Peyer's patch (tissue), 4 donors: ENCODE measurements around the gene ABLIM2.

Source experiments
- POLR2A ChIP-seq, 2 donors: fragments of 450-650 bp; IDR thresholded peaks; one replicate each; pipeline ENCODE4 v1.5.1; 2017; ENCODE audit warnings: antibody characterized with exemption in 2 of 2, mild to moderate bottlenecking in 2 of 2, moderate library complexity in 2 of 2
- TF ChIP-seq, protein P1 (sequence below), 6 experiments: fragments of 450-650 bp in 4 of 6; fragments of 200-600 bp in 2 of 6; sonication (generic) in 1 of 6; IDR thresholded peaks; one replicate each; pipeline ENCODE4 v1.5.1; 2017 to 2019; ENCODE audit warnings: antibody characterized with exemption in 6 of 6, mild to moderate bottlenecking in 3 of 6, moderate library complexity in 1 of 6

DNA sequence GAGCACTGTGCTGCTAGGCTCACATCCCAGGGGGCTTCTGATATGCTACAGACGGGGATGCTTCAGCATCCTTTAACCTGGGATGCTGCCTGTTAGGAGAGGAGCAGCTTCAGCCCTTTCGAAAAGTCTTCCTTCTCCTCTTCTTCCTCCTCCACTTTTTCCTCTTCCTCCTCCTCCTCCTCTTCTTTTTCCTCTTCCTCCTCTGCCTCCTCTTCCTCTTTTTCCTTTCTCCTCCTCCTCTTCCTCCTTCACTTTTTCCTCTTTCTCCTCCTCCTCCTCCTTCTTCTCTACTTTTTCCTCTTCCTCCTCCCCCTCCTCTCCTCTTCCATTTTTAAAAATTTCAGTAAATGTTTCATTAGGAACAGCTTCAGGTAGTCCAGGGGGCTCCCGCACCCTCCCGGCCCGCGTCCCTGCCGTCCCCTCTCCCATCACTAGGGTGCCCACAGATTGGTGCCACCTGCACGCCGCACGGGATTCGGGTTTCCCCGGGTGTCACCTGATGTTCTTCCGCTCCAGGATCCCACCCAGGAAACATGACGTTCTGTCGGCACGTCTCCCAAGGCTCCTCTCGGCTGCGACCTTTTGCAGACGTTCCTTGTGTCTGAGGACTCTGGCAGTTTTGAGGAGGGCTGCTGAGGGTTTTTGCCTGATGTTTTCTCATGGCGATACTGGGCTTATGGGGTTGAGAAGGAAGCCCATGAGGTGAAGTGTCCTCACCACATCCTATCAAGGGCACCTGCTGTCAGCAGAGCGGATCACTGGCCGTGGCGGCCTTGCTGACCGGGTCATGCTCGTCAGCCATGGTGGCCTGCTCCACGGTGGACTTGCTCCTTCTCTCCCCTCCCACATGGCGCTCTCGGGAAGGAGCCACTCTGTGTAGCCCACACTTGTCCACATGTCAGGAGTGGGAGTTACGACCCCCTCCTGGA, 135.6 kb downstream of the ABLIM2 start:
- TF ChIP-seq, protein P1, sequence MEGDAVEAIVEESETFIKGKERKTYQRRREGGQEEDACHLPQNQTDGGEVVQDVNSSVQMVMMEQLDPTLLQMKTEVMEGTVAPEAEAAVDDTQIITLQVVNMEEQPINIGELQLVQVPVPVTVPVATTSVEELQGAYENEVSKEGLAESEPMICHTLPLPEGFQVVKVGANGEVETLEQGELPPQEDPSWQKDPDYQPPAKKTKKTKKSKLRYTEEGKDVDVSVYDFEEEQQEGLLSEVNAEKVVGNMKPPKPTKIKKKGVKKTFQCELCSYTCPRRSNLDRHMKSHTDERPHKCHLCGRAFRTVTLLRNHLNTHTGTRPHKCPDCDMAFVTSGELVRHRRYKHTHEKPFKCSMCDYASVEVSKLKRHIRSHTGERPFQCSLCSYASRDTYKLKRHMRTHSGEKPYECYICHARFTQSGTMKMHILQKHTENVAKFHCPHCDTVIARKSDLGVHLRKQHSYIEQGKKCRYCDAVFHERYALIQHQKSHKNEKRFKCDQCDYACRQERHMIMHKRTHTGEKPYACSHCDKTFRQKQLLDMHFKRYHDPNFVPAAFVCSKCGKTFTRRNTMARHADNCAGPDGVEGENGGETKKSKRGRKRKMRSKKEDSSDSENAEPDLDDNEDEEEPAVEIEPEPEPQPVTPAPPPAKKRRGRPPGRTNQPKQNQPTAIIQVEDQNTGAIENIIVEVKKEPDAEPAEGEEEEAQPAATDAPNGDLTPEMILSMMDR (IDR thresholded peaks at IDR 0.05) = no peak
- TF ChIP-seq POLR2A (IDR thresholded peaks at IDR 0.05) = no peak
